HEK293 (cell line): Measurements from ENCODE around the gene ROBO1.

Experiments used
- CTCF ChIP-seq: fragments of 450-650 bp; formaldehyde crosslinking; IDR thresholded peaks from 2 replicates; pipeline ENCODE4 v1.5.1; 2016; ENCODE audit warnings: missing biosample characterization, missing genetic modification characterization
- ZNF416 ChIP-seq: fragments of 450-650 bp; formaldehyde crosslinking; IDR thresholded peaks from 2 replicates; pipeline ENCODE4 v1.5.1; 2016; ENCODE audit warnings: missing biosample characterization, missing genetic modification characterization
- ZNF433 ChIP-seq: fragments of 450-650 bp; formaldehyde crosslinking; IDR thresholded peaks from 2 replicates; pipeline ENCODE4 v1.5.1; 2016; ENCODE audit warnings: missing biosample characterization, missing genetic modification characterization, low read depth

GRCh38 chr3:78957456-78957855 lies 810.3 kb downstream of the ROBO1 start:
- TF ChIP-seq CTCF (tag by site-specific recombination) (no peak), ZNF433 (no peak), ZNF416 (tag by site-specific recombination) (no peak)
